Nephron progenitor cell (in vitro differentiated cells): ENCODE measurements around the gene AMMECR1.

ENCODE experiments used
- DNase-seq: peaks from one replicate; pipeline ENCODE4 v3.0.0; 2021
- H3K27ac Mint-ChIP-seq: 2 replicates; pipeline ENCODE4 v1.8.0; 2021; ENCODE audit warnings: mild to moderate bottlenecking, moderate library complexity, mixed read lengths
- H3K27me3 Mint-ChIP-seq: 2 replicates; pipeline ENCODE4 v1.8.0; 2021; ENCODE audit warnings: mild to moderate bottlenecking, low read depth, mixed read lengths; ENCODE audit not compliant: poor library complexity
- H3K36me3 Mint-ChIP-seq: 2 replicates; pipeline ENCODE4 v1.8.0; 2021; ENCODE audit warnings: low read depth, mixed read lengths
- H3K4me1 Mint-ChIP-seq: 2 replicates; pipeline ENCODE4 v1.8.0; 2021; ENCODE audit warnings: mixed read lengths
- H3K4me3 Mint-ChIP-seq: 2 replicates; pipeline ENCODE4 v1.8.0; 2021; ENCODE audit warnings: mild to moderate bottlenecking, moderate library complexity, mixed read lengths
- H3K9me3 Mint-ChIP-seq: 2 replicates; pipeline ENCODE4 v1.8.0; 2021; ENCODE audit warnings: mild to moderate bottlenecking, moderate library complexity, mixed read lengths
- CTCF ChIP-seq: fragments of 200-600 bp; sonication (generic); IDR thresholded peaks from 2 replicates; pipeline ENCODE4 v1.5.0; 2021; ENCODE audit warnings: antibody characterized with exemption

AMMECR1 gene

GRCh38 chrX:110173192-110174175, 144.4 kb downstream of the AMMECR1 start:
- Mint-ChIP-seq H3K27me3 (no peaks in the 10 kb centered on the region), H3K4me3 (no peak overlapping the region), H3K27ac (peak overlapping the region; percentile 68), H3K9me3 (no peaks in the 10 kb centered on the region), H3K4me1 (peaks cover 18% of the 10 kb centered on the region), H3K36me3 (peaks cover 62% of the 10 kb centered on the region)
- TF ChIP-seq CTCF = no peak
- no peak for DNase-seq

GRCh38 chrX:110172215-110172614, 145.7 kb downstream of the AMMECR1 start:
- H3K27ac Mint-ChIP-seq = peak overlapping the region; percentile 58
- no peaks in the 10 kb centered on the region for H3K27me3 Mint-ChIP-seq
- no peaks in the 10 kb centered on the region for H3K9me3 Mint-ChIP-seq
- no peak overlapping the region for H3K4me3 Mint-ChIP-seq
- H3K4me1 Mint-ChIP-seq = peaks cover 14% of the 10 kb centered on the region
- DNase-seq = no peak
- TF ChIP-seq CTCF = no peak
- H3K36me3 Mint-ChIP-seq = peaks cover 59% of the 10 kb centered on the region

- Mint-ChIP-seq H3K4me3 (no peak overlapping the region), H3K36me3 (peaks cover 56% of the 10 kb centered on the region), H3K27me3 (no peaks in the 10 kb centered on the region), H3K4me1 (peaks cover 13% of the 10 kb centered on the region), H3K9me3 (no peaks in the 10 kb centered on the region), H3K27ac (no peak overlapping the region)
- no peak for TF ChIP-seq CTCF
- no peak for DNase-seq
Measured at GRCh38 chrX:110171442-110171841, 146.4 kb downstream of the AMMECR1 start.

- no peak for DNase-seq
- H3K9me3 Mint-ChIP-seq = no peaks in the 10 kb centered on the region
- peaks cover 42% of the 10 kb centered on the region for H3K36me3 Mint-ChIP-seq
- no peak overlapping the region for H3K4me3 Mint-ChIP-seq
- no peaks in the 10 kb centered on the region for H3K27me3 Mint-ChIP-seq
- no peak overlapping the region for H3K27ac Mint-ChIP-seq
- no peak for TF ChIP-seq CTCF
- H3K4me1 Mint-ChIP-seq = peaks cover 13% of the 10 kb centered on the region
Measured at GRCh38 chrX:110170029-110170428, 147.9 kb downstream of the AMMECR1 start.

- Mint-ChIP-seq H3K36me3 (peaks cover 29% of the 10 kb centered on the region), H3K4me1 (peaks cover 13% of the 10 kb centered on the region), H3K4me3 (no peak overlapping the region), H3K27me3 (no peaks in the 10 kb centered on the region), H3K27ac (no peak overlapping the region), H3K9me3 (no peaks in the 10 kb centered on the region)
- TF ChIP-seq CTCF = no peak
- DNase-seq = no peak
Measured at GRCh38 chrX:110168585-110168984, 149.3 kb downstream of the AMMECR1 start.
